Brain microvascular endothelial cell (primary cell): ENCODE results near the gene CDK15.

ENCODE experiments used
- DNase-seq: peaks from one replicate; pipeline ENCODE4 v3.0.0-alpha.2; 2020
- H3K27ac ChIP-seq: fragments of 250-450 bp; sonication (Bioruptor Pico); 2 replicates; pipeline ENCODE4 v1.5.1; 2020; ENCODE audit warnings: mild to moderate bottlenecking, moderate library complexity
- H3K27me3 ChIP-seq: fragments of 250-450 bp; sonication (Bioruptor Pico); replicated peaks from 2 replicates; pipeline ENCODE4 v1.5.1; 2020; ENCODE audit warnings: mild to moderate bottlenecking
- H3K36me3 ChIP-seq: fragments of 250-450 bp; sonication (Bioruptor Pico); replicated peaks from 2 replicates; pipeline ENCODE4 v1.5.1; 2020; ENCODE audit warnings: mild to moderate bottlenecking
- H3K4me3 ChIP-seq: 2 replicates; pipeline ENCODE4 v1.5.1; 2011; ENCODE audit warnings: low read depth, mild to moderate bottlenecking, control low read depth, low read length, moderate library complexity
- in situ Hi-C: cut with HindIII; loops from 2 replicates; pipeline ENCODE4 v1.10.0; 2017; ENCODE audit warnings: low sequenced_read_pairs, low pct_ligation_motif_present
- TF ChIP-seq, protein P1 (sequence below): IDR thresholded peaks from 2 replicates; pipeline ENCODE4 v1.5.1; 2011; ENCODE audit warnings: low read depth, mild to moderate bottlenecking, moderate library complexity, low read length, control low read depth, inconsistent platforms; ENCODE audit errors: missing control alignments

CDK15 gene

DNA sequence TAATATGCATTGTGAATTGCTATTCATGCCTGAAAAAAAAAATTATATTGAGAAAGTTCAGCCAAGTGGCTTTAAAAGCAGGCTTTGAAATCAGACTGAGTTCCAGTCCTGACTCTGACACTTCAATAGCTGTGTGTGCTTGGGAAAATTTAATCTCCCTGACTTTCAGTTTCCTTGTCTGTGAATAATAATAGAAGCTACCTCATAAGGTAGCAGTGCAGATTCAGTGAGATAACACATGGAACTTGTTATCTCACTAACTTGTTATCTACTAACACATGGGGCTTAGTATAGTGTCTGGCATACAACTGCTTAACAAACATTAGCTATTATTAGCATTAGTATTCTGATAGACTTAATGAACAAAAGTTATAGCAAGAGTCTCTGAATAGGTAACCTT lies 40.5 kb upstream of the CDK15 start:
- no peak for DNase-seq
- H3K36me3 ChIP-seq: peaks cover 31% of the 10 kb centered on the region
- in situ Hi-C loops: no loop called here
- H3K4me3 ChIP-seq: no peak overlapping the region
- no peaks in the 10 kb centered on the region for H3K27me3 ChIP-seq
- TF ChIP-seq, protein P1, sequence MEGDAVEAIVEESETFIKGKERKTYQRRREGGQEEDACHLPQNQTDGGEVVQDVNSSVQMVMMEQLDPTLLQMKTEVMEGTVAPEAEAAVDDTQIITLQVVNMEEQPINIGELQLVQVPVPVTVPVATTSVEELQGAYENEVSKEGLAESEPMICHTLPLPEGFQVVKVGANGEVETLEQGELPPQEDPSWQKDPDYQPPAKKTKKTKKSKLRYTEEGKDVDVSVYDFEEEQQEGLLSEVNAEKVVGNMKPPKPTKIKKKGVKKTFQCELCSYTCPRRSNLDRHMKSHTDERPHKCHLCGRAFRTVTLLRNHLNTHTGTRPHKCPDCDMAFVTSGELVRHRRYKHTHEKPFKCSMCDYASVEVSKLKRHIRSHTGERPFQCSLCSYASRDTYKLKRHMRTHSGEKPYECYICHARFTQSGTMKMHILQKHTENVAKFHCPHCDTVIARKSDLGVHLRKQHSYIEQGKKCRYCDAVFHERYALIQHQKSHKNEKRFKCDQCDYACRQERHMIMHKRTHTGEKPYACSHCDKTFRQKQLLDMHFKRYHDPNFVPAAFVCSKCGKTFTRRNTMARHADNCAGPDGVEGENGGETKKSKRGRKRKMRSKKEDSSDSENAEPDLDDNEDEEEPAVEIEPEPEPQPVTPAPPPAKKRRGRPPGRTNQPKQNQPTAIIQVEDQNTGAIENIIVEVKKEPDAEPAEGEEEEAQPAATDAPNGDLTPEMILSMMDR: no peak
- no peak overlapping the region for H3K27ac ChIP-seq

- peaks cover 13% of the 10 kb centered on the region for H3K36me3 ChIP-seq
- H3K27me3 ChIP-seq: no peaks in the 10 kb centered on the region
- in situ Hi-C loops: no loop called here
- H3K27ac ChIP-seq: no peak overlapping the region
- TF ChIP-seq, protein P1: no peak
- H3K4me3 ChIP-seq: no peak overlapping the region
- DNase-seq: peak; percentile 18
Measured at GRCh38 chr2:201768918-201769317, 37.4 kb upstream of the CDK15 start.

GRCh38 chr2:201769666-201770373 lies 36.5 kb upstream of the CDK15 start:
- DNase-seq: no peak
- no peaks in the 10 kb centered on the region for H3K27me3 ChIP-seq
- TF ChIP-seq, protein P1: no peak
- in situ Hi-C loops: no loop called here
- H3K4me3 ChIP-seq: no peak overlapping the region
- no peak overlapping the region for H3K27ac ChIP-seq
- H3K36me3 ChIP-seq: peaks cover 13% of the 10 kb centered on the region

GRCh38 chr2:201773990-201774389 lies 32.3 kb upstream of the CDK15 start:
- in situ Hi-C loops: no loop called here
- TF ChIP-seq, protein P1: no peak

GRCh38 chr2:201774546-201774945 lies 31.8 kb upstream of the CDK15 start:
- in situ Hi-C loops: no loop called here
- H3K27me3 ChIP-seq: no peaks in the 10 kb centered on the region
- H3K4me3 ChIP-seq: no peak overlapping the region
- TF ChIP-seq, protein P1: no peak
- DNase-seq: no peak
- H3K36me3 ChIP-seq: no peaks in the 10 kb centered on the region
- H3K27ac ChIP-seq: no peak overlapping the region

More at GRCh38 chr2:201773990-201774389, 32.3 kb upstream of the CDK15 start:
- Histone ChIP-seq H3K4me3 (no peak overlapping the region), H3K27ac (no peak overlapping the region), H3K27me3 (no peaks in the 10 kb centered on the region), H3K36me3 (no peaks in the 10 kb centered on the region)
- DNase-seq: no peak

DNA sequence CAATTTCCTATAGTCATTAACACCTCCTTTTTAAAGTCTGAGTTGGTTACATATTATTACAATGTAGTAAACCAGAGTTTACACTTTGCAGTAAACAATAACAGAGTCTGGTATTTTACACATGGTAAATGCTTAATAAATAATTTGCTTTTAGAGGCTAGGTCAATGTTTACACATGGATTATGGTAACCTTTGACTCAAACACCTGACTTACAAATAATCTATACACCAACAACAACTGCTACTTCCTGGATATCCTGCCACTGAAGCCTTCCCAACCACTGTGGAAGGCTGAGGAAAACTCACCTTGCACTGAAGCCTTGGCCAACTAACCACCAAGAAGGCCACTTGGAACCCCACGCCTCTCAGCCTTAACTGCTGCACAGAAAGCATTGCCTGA lies 31.0 kb upstream of the CDK15 start:
- in situ Hi-C loops: no loop called here
- Histone ChIP-seq H3K27ac (no peak overlapping the region), H3K27me3 (no peaks in the 10 kb centered on the region), H3K4me3 (no peak overlapping the region), H3K36me3 (no peaks in the 10 kb centered on the region)
- no peak for DNase-seq
- TF ChIP-seq, protein P1: no peak
